Stimulated activated CD4-positive, alpha-beta T cell treated with anti-CD3 and anti-CD28 coated beads, Interleukin-2, amount 100 ng/mL, for 4 hours (primary cell): Measurements from ENCODE around the gene NR3C2.

Source experiments
- DNase-seq: peaks from one replicate; pipeline ENCODE4 v3.0.0-alpha.2; 2020; ENCODE audit warnings: low read depth

NR3C2 gene

DNA sequence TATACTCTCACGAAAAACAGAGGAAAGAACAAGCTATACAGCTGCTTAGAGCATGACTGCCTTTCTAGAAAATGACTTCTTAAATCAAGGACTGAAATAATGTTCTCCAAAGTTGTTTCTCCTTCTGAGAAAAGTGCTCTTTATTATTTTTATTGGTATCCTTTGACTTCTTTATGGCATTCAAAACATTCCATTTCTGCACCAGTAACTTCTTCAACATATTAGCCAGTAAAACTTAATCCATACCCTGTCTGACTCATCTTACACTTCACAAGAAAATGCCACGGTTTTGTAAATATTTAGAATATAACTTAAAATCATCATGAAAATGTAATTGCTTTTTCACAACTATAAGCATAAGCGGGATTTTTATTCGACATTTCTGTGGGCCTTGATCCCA lies 180.4 kb downstream of the NR3C2 start:
- no peak for DNase-seq

DNA sequence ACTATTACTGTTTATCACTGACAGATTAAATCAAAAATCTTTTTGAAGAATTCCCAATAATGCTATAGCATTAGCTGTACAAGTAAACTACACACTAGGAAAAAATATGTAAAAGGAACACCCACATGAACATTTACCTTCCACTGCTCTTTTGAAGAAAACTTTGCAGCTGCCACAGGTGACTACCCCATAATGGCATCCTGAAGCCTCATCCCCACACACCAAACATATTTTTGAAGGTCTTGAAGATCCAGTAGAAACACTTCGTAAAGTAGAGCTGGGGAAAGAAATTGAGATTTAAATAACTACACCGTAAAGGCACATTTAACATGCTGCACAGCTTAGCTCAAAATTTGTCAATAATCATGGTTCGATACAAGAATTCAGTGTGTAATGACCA lies 182.4 kb downstream of the NR3C2 start:
- no peak for DNase-seq

DNA sequence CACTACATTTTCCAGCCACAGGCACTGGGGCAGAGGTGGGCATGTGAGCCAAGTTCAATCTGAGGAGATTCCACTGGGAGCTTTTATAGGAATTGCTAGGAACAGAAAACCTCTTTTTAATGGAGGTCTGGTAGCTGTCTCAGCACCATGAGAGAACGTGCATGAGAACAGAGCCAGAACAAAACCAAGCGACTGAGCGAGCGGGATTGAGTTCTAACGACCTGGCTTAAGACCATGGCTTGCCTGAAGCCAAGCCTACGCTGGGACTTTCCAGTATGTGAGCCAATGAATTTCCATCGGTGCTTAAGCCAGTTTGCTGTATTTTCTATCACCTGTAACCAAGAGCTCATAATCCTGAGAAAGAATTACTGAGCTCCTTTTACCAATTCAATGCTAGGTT lies 183.7 kb downstream of the NR3C2 start:
- no peak for DNase-seq

DNA sequence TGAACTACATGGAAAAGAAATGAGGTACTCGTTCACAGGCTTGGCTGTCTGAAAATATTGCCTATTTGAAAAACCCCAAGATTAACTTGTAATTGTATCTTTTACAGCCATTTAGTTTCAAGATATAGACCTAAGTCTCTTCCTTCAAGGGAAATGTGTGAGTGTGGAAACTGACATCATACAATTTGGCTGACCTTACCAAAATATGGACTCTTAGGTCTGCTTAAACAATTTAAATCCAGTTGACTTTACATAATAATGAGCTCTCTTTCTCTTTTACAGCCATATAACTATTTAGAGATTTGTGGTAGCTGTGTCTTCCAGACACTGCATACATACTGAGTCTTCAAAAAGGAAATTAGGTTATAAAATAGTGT lies 186.9 kb downstream of the NR3C2 start:
- no peak for DNase-seq

DNA sequence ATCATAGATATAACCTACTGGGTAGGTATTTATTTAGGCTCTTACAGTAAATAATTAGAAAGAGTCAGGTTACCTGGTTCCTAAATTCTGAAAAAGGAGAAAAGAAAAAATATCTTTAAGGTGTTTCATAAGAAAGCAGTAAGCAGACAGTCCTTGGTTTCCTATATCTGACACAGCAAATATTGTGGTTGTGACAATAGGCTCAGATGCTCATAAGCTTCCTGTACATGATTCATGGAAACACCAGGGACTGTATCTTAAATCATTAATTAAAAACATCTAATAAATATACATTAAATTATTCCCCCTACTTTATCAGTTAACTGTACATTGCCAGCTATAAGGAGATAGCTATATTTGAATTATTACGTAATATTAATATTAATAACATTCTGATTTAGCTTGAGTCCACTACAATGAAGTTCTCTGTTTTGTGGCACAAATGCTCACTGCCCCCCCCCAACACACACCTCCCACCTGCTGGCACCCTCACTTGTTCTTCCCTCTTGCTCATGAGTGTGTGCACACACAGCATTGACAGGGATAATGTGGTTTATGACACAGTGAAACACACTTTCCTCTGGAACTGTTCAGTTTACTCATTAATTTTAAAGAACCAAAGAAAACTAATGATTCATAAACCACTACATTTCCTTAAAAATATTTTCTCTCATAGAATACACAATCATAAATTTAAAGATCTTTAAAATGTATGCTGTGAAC lies 187.4 kb downstream of the NR3C2 start:
- DNase-seq, result no peak

DNA sequence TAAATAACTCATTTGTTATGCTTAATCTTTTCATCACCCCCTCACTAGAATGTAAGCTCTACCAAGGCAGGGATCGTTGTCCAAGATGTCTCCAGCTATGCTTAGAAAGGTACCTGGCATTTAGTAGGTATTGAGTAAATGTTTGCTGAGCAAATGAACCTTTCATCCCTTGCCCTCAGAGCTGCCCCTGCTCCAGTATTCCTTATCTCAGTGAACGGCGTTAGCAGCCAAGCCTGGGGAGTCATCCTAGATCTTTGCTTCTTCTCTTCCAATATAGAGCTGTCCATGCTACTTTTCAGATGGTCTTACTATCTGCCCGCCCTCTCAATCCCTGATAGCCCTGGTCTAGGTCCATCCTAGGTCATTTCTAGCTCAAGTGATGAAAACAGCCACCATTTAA lies 188.4 kb downstream of the NR3C2 start:
- no peak for DNase-seq

DNA sequence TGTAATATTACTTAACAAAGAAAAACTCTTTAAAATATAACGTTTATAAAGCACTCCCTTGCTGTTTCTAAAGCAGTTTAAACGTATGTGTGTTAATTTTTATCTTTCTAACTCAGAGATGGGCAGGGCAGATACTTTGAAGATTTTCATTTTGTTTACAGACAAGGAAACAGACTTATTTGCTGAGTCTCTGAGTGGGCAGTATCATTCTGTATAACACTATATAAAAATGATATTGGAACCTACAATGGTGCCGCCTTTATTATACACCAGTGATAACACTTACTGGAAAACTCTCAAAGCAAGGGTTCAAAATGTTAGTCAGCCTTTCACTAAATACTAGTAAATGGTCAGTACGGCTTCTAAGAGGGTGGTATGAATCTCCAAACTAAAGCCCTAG lies 193.4 kb downstream of the NR3C2 start:
- no peak for DNase-seq

DNA sequence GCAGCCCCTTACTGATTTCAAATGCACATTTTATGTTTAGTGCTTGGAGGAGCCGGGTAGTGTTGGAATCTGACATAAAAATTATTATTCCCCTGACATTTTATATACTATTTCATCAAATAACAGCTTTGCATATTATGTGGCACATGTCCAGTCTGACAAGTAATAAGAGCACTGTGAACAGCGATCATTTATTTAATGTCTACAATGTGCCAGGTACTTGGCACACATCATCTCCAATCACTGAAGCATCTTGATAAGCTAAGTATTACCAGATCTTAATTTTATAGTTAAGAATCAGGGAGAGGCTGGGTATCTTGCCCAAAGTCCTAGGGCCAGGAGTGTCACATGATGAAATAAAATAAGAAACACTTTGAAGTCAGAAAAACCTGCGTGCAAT lies 197.2 kb downstream of the NR3C2 start:
- DNase-seq, result no peak

DNA sequence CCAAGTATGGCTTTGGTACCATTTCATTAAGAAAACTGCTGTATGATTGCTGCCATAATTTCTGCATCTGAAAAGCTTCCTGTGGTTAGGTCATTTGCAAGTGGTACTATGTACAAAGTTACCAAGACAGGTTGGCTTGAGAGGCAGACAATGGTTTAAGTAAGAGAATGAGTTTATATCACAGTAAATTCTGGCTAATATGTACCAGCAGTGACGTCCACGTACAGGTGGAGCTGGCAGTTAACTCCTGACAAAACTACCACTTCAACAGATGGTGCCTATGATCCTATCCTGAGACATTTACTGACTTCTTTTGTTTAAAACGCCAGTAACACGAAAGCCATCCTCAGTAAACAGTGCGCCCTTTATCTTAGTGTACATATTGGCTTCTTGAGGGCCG lies 198.4 kb downstream of the NR3C2 start:
- DNase-seq, result no peak

DNA sequence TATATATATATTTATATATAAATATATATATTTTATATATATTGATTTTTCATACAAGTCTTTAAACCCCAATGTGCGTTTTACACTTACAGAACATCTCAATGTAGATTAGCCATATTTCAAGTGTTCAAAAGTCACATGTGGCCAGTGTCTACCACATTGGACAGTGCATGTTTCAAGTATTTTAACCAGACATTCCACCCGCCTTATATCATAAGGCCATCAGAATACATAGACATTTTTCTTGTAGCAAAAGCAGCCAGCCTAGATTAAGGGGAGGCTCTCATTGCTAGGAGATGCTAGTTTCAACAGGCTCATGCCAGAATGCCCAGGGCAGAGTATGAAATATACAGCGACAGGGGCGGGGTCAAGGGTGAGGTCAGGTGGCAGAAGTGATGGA lies 202.0 kb downstream of the NR3C2 start:
- DNase-seq, result no peak

DNA sequence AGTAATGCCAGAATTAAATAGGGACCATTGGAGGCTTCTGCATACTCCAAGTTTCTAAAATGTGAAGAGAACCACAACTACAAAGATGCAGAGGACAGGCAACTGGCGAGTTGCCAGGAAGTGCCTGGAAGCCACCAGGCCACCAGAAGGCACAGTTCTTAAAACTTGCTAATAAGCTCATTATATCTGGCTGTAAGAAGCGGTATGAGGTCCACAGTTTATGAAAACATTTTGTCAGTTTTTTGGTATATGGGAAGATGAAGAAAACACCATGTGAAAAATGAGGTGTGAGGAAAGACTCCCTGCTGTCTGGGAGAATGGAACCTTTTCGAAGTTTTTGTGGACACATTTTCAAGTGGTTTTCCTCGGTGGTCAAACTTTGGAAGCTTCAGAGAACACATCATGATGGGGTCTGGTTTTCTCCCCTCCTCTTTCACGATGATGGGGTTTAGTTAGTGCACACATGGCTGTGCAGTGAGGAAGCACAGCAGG lies 202.7 kb downstream of the NR3C2 start:
- no peak for DNase-seq

DNA sequence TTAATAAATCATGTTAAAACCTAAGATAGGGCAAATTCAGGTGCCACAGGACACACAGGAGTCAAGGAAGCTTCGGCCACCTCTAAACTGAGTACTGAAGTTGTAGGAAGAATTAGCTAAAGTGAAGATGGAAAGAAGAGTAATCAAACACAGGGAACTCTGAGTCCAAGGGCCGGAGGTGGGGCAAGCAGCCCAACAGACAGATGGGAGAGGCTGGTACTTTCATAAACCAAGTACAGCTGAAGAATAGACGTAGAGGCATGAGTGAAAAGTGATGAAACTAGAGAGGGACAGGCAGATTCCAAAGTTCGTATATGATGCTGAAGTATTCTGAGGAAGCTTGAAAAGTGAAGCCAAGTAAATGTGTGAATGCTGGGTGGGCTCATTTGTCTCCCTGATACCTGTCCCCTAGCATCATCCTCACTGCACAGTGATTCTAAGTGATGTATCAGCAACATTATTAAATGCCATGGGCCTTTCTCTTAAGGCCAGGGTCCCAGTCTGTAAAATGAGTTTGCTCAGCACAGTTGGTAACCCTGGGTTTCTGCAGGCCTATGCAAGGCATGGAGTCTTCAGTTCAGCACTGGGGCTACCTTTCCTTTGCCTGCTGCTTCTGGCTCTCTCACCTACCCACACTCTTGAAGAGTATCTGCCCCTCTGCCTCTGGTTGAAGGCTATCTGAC lies 203.3 kb downstream of the NR3C2 start:
- DNase-seq, result no peak

DNA sequence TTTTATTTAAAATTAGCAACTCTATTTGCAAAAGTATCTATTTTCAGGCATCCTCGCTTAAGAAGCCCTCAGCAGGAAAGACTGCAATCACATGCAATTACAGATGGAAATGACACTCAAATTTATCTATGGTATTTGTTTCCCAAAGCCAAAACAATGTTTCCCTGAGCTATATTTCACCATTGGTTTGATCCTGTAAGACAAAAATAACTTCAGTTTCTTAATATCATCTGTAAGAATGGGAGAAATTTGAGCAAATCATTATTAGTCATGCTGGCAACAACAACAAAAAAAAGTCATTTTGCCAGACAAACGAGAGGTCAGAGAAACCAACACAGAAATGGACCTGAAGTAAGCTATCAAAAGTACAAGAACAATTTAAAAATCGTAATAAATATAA lies 204.1 kb downstream of the NR3C2 start:
- DNase-seq, result no peak

DNA sequence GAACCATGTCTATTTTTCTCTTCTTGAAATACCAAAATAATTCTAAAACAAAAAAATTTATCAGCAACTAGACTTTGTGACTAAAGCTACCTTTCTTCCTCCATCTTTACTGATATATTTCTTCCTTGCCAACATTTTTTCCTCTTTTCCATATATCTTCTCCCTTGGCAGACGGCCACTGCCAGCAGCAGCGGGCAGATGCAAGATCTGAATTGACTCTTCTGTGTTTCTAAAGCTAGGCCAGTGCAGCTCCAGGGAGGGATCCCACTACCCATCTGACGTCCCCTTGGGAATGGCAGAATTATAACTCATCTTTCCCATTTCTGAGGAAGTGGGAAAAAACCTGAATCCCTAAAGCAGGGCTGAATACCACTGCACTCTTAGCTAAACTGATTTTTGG lies 206.4 kb downstream of the NR3C2 start:
- no peak for DNase-seq

DNA sequence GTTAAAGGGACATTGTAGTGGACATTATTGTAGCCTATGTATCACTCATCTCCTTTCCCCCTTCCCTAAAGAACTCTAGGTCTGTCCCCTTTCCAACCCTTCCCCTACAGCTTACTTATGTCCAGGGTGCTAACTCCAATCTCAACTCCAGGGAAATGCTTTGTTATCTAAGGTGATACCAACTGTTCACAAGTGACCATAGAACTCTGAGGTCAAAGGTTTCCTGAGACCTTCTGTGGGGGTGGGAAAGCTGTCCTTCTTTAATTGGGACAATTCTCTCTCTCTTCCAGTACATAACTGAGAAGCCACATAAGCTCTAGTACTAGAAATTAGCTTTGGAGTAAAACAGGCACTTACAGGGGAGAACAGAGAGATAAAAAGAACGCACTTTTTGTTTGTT lies 212.4 kb downstream of the NR3C2 start:
- no peak for DNase-seq

DNA sequence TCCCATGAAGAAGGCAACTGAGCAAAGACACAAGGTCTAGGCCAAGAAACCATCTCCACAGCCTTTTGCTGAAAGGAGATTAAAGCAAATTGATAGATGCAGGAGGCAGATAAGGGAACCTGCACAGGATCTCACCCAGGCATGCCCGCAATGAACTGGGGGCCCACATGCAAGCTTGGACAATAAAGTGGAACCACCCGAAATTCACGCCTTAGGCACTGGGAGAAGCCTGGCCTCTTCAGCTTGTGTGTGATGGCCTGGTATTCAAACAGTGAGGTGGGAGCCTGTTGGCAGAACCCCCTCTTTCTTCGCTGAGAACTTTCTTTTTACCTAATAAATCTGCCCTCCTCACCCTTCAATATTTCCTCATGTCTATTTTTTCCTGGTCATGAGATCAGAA lies 213.2 kb downstream of the NR3C2 start:
- no peak for DNase-seq

DNA sequence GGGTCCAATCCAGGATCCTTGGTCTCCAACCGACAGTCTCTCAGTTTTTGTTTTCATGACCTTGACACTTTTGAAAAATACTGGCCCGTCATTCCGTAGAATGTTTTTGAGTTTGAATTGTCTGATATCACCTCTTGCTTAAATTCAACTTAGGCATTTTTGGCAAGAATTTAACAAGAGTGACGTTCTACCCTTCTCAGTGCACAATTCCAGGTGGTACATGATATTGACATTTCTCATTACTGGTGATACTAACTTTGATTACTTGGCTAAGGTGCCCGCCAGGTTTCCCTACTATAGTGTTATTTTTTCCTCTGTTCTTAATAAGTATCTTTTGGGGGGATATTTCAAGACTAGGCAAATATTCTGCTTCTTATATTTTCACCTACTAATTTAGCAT lies 215.1 kb downstream of the NR3C2 start:
- no peak for DNase-seq

DNA sequence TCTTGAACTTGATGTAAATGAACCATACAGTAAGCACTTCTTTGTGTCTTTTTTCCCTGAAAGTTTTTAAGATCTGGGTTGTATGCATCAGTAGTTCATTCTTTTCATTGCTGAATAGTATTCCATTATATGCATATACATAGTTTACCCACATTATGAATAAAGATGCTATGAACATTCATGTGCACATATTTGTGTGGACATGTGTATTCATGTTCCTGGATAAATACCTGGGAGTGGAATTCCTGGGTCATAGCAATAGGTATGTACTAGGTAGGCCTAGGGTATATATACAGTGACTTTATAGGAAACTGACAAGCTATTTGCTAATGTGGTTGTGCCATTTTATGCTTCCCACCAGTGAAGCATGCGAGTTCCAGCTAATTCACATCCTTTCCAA lies 215.9 kb downstream of the NR3C2 start:
- DNase-seq, result no peak

DNA sequence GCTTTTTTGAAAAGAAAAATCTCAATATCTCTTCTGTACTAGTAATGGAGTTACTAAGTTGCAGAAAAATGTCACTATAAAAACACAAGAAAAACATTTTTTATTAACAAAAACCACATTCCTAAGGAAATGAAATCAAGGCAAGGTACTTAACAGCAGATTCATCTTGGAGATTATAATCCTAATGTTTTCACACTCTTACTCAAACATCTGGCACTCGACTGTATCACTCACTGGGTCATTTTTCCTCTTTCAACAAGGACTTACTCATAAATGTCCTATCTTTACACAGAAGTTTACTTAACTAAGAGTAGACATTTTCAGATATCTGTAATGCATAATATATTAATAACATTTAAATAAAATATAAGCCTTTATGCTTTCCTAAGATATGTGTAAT lies 216.6 kb downstream of the NR3C2 start:
- DNase-seq, result no peak

DNA sequence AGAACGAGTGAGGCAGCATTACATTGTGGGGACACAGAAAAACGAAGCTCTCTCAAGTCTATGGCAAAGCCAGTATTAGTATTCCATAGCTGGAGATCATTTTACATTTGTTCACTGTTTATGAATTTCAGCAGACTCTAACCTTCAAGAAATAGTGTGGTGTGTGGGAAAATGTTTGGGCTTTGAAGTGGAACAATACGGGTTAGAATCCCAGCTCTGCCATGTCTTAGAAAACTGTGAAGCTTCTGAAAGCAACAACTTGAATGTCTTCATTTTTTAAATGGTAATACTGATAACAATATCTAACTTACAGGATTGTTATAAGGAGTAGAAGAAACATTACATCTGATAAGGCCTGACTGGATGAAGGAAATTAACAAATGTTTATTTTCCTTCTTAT lies 217.7 kb downstream of the NR3C2 start:
- no peak for DNase-seq

DNA sequence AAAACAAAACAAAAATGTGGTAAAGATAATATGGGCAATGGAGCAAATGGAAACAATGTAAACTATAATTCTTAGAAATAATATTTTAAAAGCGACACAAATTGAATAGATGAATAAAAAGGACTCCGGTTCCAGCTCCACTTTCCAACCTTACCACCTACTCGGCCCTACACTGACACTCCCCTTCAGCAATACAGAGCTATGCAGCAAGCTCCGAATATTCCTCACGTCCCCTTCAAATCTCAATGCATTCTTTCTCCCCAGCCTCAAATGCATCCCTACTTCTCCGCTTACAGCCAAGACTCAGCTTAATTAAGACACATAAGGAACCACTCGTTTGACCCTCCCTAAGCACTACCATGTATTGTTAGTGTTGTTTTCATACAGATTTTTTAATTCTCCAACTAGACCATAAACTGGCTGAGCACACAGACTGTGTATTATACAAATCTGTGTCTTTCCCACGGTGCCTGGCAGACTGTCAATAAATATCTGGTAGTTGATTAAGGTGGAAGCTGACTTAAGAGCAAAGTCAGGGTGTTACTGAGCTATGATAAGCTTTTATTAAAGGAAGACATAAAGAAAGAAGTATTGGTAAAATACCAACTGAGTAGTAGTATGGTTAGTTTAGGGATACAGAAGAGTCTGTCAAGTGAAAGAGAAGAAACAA lies 219.1 kb downstream of the NR3C2 start:
- DNase-seq, result no peak

DNA sequence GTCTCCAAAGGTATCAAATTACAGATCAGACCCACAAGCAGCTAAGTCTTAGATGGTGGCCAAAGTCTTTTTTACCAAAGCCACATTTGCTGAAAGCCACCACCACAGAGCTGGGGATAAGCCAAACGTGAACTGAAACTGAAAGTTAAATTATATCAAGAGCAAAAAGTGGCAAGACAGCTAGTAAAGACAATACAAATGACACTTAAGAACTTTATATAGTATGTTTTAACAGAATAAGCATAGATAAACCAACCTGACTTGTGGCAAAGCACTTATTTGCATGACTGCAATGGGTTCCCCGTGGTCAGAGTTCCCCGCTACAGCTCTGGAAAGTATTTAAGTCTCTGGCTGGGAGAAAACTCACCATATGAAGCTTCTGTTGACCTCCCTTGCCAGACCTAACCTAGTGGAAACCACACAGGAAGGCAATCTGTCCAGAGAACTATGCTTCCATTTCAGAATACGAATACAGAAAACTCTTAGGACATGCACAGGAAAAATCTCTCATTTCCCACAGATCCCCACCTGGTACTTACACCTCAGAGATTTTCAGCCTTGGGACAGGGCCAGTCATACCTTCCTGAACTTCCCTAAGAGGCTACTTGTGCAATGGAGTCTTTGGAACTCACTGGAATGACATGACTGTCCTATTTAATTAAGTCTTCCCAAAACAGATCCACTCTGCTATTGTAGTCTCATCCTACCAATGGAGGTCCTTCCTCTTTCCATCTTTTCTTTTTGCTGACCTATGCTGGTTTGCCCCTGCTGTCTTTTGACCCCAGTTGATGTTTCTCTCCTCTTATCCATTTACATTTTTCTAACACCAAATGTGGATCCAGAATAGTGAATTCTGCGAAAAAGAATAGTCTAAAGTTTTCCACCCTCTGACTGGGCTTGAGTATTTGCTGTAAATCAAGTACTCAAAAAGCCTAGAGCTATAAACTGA lies 225.1 kb downstream of the NR3C2 start:
- DNase-seq, result no peak
